GM19193 (cell line): ENCODE data around the gene CYP51A1.

ENCODE experiments used
- POLR2A ChIP-seq: IDR thresholded peaks from 4 replicates; pipeline ENCODE4 v1.6.1; 2011; ENCODE audit not compliant: insufficient read depth, insufficient read length; ENCODE audit errors: extremely low read depth

Gene CYP51A1

GRCh38 chr7:92135052-92135889 lies 994 bp upstream of the CYP51A1 start:
- TF ChIP-seq POLR2A = no peak

GRCh38 chr7:92133737-92134270 lies 473 bp downstream of the CYP51A1 start:
- no peak for TF ChIP-seq POLR2A

- TF ChIP-seq POLR2A = no peak
Measured at GRCh38 chr7:92133133-92133736, 1.0 kb downstream of the CYP51A1 start.

GRCh38 chr7:92131764-92132330 lies 2.4 kb downstream of the CYP51A1 start:
- TF ChIP-seq POLR2A = no peak

- no peak for TF ChIP-seq POLR2A
Measured at GRCh38 chr7:92131093-92131492, 3.2 kb downstream of the CYP51A1 start.

GRCh38 chr7:92121681-92122080 lies 12.6 kb downstream of the CYP51A1 start:
- TF ChIP-seq POLR2A = no peak

- TF ChIP-seq POLR2A = no peak
Measured at GRCh38 chr7:92119213-92119759, 15.0 kb downstream of the CYP51A1 start.

- TF ChIP-seq POLR2A = no peak
Measured at GRCh38 chr7:92116949-92117348, 17.3 kb downstream of the CYP51A1 start.

- TF ChIP-seq POLR2A = no peak
Measured at GRCh38 chr7:92115821-92116220, 18.5 kb downstream of the CYP51A1 start.

- no peak for TF ChIP-seq POLR2A
Measured at GRCh38 chr7:92110857-92111256, 23.4 kb downstream of the CYP51A1 start.

- no peak for TF ChIP-seq POLR2A
Measured at GRCh38 chr7:92108821-92109220, 25.5 kb downstream of the CYP51A1 start.

GRCh38 chr7:92100534-92100933 lies 33.7 kb downstream of the CYP51A1 start:
- no peak for TF ChIP-seq POLR2A

GRCh38 chr7:92095380-92095779 lies 38.9 kb downstream of the CYP51A1 start:
- TF ChIP-seq POLR2A = no peak

- no peak for TF ChIP-seq POLR2A
Measured at GRCh38 chr7:92092210-92092609, 42.1 kb downstream of the CYP51A1 start.

- no peak for TF ChIP-seq POLR2A
Measured at GRCh38 chr7:92088266-92088665, 46.0 kb downstream of the CYP51A1 start.
